LNCaP clone FGC (cell line): ENCODE measurements around the gene LPCAT1.

Source experiments
- DNase-seq: peaks from one replicate; pipeline ENCODE4 v3.0.0-alpha.2; 2011; ENCODE audit warnings: low read depth
- H3K4me3 ChIP-seq: 2 replicates; pipeline ENCODE4 v1.5.1; 2011; ENCODE audit warnings: mild to moderate bottlenecking, low read depth, low read length, control low read depth
- CTCF ChIP-seq: IDR thresholded peaks from 2 replicates; pipeline ENCODE4 v1.5.1; 2012; ENCODE audit warnings: mild to moderate bottlenecking; ENCODE audit not compliant: control insufficient read depth, insufficient read depth; ENCODE audit errors: extremely low read depth

Gene LPCAT1

GRCh38 chr5:1529498-1529897, 5.7 kb upstream of the LPCAT1 start:
- no peak overlapping the region for H3K4me3 ChIP-seq
- no peak for TF ChIP-seq CTCF
- DNase-seq = no peak

GRCh38 chr5:1527533-1528205, 3.9 kb upstream of the LPCAT1 start:
- DNase-seq = no peak
- no peak overlapping the region for H3K4me3 ChIP-seq
- TF ChIP-seq CTCF = no peak

GRCh38 chr5:1526681-1527131, 2.9 kb upstream of the LPCAT1 start:
- DNase-seq = no peak
- H3K4me3 ChIP-seq = no peak overlapping the region
- no peak for TF ChIP-seq CTCF

GRCh38 chr5:1526190-1526631, 2.5 kb upstream of the LPCAT1 start:
- H3K4me3 ChIP-seq = no peak overlapping the region
- no peak for TF ChIP-seq CTCF
- no peak for DNase-seq

GRCh38 chr5:1525624-1526189, 1.9 kb upstream of the LPCAT1 start:
- H3K4me3 ChIP-seq = no peak overlapping the region
- no peak for DNase-seq

GRCh38 chr5:1524799-1525623, 1.3 kb upstream of the LPCAT1 start:
- no peak overlapping the region for H3K4me3 ChIP-seq
- no peak for DNase-seq
- TF ChIP-seq CTCF = no peak

More at GRCh38 chr5:1525624-1526189, 1.9 kb upstream of the LPCAT1 start:
- no peak for TF ChIP-seq CTCF
